NCI-H1436 (cell line): ENCODE results near the gene ZC3H12C.
"Not testable (repeated sequence)": the region's sequence is repeated elsewhere in the genome, so short reads cannot be mapped to it uniquely, and the experiment has no call there.

Experiments used
- DNase-seq: peaks from one replicate; lab custom pipeline; 2025; lab: John Stamatoyannopoulos, UW

Gene ZC3H12C

DNA sequence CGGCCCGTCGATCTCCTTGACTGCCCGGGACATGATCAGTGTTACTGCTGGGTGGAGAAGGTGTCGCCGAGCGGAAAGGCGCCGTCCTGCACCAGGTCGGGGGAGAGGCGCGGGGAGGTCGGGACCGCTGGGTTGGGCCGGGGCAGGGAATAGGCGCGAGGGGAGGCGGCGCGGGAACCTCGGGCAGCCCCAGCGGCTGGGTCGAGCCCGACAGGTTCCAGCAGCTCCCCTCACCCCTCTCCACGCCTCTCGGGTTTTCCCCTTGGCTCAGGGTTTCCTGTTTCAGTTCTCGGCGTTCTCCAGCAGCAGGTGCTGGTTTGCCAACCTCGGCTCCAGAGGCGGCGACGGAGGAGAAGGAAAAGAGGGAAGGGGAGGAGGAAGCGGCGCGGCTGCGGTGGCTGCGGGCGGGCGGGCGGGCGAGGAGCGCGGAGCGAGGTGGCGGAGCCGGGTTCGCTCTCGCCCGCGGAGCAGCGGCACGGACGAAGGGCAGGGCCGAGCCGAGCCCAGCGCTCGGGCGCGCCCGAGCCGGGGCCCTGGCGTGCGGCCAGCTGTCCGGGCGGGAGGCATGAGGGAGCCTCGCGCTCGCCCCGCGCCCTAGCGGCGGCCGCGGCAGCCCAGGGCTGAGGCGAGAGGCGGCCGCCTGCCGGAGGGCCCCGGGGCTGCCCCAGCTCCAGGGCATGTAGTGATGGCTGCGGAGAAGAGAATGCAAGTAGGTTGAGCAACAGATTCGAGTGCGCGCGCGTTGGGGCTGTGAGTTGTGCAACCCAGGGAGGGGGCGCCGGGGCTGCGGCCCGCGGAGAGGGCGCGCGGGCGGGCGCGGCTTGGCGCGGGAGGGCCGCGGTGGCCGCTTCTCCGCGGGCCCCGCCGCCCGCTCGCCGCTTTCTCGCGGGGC is at the start of gene ZC3H12C:
TSS of gene ZC3H12C (plus strand) at position 878 of the 892 bp plus-strand sequence. CDS start 20 bp downstream, outside the sequence.
- peak; percentile 75 for DNase-seq

DNA sequence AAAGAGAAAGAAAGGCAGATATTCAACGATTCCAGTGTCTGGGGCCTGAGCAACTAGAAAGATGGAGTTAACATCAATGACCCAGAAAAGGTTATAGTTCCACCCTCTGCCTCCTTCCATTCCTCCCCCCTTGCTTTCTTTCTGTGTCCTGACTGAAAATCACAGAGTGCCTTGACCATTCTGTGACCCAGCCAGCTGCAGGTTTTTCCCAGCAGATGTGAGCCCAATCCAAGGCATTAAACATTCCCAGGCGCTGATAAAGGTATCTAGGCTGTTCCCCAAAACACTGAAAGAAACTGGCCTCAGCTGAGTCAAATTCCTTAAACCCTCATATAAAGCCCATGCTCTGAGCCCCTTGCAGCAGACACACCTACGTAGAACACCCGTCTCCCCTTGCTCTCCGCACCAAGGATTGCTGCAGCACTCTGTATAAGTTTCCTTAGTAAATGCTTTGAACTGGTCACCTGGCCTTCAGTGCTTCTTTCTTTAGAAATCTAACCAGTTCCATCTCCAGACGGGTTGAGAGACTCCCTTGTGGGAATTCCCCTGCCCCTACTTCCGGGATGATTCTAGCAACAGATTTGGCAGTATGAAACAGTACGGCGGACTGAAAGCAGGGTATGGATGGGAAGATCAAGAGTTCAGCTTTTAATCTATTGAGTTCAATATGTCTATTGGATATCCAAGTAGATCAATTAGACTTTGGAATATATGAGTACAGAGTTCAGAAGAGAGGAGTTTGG is 48.8 kb upstream of the ZC3H12C start:
- DNase-seq, result no peak

DNA sequence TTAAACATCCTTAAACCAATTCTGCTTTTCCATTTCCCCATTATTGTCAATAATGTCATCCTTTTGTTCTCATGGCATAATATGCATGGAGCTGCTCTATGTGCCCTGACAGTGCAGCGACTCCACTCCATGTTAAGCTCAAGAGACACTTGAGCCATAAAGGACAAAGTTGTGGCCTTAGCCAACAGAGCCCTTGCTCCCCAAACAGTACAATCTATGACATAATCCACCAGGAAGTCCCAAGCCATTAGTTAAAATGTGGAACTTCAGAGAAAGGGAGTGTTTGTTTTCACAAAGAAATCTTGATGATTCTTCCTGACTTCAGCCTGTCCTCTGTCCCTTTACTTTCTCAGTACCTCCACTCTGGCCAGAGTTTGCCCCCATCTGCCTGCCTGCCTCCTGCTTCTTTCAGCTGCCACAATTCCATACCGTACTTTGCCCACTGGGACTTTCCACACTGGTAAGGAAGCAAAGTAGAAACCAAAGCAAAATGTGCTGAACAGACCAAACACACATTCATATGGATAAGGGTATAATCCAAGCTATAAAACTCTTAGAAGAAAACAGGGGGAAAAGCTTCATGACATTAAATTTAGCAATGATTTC is 46.3 kb upstream of the ZC3H12C start:
- no peak for DNase-seq

DNA sequence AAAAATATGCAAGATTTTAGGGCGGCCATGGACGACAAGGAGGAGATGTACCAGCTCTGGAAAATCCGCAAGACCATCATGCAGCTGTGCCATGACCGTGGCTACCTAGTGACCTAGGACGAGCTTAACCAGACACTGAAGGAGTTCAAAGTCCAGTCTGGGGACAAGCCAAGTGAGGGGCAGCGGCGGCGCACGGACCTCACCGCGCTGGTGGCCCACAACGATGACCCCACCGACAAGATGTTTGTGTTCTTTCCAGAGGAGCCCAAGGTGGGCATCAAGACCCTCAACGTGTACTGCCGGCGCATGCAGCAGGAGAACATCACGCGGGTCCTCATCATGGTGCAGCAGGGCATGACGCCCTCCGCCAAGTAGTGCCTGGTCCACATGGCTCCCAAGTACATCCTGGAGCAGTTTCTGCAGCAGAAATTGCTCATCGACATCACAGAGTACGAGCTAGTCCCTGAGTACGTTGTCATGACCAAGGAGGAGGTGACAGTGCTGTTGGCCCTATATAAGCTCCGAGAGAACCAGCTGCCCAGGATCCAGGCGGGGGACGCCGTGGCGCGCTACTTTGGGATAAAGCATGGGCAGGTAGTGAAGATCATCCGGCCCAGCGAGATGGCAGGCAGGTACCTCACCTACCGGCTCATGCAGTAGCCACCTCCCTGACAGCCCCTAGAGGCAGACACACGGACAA is 43.5 kb upstream of the ZC3H12C start:
- DNase-seq, result no peak

DNA sequence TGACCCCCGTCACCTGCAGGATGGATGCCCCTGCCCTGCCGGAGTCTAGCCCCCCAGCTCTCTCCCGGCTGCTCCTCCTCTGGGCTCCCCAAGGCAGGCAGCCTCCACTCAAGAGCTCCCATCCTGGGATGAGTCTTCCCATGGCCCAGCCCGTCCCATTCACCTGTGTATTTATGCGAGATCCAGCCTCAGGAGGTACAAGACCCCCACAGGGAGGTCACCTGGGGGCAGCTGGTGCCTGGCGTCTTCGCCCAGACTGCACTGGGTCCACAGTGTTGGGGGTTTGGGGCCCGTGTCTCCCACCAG is 43.0 kb upstream of the ZC3H12C start:
- DNase-seq, result no peak

DNA sequence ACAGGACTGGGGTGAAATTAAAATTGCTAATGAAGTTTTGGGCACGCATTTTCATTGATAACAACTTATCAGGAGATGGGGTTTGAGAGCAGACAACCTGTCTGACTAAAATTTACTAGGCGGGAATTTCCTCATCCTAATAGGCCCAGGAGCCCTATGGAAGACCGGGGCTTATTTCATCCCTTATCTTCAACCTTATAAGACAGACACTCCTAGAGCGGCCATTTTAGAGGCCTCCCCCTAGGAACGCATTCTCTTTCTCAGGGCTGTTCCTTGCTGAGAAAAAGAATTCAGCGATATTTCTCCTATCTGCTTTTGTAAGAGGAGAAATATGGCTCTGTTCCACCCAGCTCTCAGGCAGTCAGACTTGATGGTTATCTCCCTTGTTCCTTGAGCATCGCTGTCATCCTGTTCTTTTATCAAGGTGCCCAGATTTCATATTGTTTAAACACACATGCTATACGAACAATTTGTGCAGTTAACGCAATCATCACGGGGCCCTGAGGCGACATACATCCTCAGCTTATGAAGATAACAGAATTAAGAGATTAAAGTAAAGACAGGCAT is 39.3 kb upstream of the ZC3H12C start:
- DNase-seq, result no peak

DNA sequence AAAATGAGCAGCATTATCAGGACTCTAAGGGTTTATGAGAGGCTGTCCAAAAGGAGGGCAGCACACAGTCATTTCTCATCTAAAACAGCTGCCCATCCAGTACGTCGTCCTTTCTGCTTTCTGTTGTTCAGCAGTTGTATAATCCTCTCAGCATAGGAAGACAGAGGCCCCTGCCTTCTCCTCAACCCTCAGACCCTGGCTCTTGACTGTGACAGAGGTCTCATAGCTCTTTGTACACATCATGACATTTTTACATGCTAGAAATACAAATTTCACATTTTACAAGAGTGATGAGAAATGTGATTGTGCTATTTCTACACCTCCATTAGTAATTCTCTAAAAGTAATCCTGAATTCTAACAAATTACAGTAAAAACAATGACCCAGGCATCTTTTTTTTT is 36.2 kb upstream of the ZC3H12C start:
- DNase-seq, result no peak

DNA sequence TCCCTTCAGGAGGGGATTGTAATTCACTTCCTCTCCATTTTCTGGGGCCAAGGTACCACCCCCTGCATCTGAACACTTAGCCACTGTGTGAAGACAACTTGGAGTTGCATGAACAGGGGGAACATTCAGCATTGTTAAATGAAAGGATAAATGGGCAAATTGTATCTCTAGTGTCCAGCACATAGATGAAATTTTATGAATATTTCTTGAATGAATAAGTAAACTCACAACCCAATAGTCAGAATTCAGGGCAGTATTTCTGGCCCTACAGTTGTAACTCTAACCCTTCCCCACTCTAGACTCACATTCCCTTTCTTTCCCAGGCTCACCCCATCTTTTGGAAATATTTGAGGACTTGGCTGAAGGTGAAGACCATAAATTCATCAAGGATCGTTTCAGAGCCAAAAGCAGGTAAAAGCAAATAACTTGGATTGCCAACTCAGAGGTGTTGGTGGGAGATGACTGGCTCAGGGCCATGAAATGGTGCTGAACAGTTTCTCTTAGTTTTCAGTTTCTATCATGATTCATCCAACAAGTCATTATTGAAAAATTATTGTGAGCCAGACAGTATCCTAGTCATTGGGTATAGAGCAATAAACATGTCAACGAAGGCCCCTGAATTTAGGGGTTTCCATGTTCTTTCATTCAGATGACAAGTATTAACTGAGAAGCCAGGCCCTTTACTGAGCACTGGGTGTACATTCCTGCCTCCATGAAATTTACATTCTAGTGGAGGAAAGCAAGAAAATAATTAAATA is 33.3 kb upstream of the ZC3H12C start:
- DNase-seq, result no peak

DNA sequence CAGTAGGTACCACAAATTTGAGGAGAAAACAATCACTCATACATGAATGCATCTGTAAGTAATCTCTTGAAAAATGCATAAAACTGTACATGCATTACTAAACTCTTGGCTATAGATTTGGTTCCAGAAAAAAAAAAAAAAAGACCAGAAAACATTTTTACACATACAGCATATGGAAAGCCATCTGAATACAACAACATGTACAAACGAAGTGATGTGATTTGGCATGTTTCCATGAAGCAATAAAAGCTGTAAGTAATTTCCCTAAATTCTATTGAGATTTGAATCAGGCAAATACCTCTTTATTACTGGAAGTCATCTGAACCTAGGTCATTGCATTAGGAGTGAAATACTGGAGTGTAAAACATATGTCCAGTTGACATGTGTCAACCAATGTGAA is 31.9 kb upstream of the ZC3H12C start:
- DNase-seq, result no peak

DNA sequence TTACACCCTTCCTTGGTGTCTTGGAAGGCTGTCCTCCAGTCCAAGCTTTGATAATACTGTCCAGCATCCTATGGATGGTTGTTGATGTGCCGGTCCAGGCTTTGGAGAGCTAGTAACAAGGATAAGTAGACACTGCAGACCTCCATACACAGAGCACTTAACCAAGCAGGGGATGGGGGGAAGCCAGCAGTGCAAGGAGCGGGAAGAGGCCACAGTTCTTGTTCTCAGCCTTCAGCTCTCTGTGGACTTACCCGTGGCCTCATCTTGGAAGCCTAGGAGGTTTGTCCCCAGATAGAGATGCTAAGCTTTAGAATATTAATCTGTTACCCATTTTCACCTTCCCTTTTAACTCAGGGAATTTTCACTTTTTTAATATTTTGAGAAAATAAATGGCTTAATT is 30.9 kb upstream of the ZC3H12C start:
- no peak for DNase-seq

DNA sequence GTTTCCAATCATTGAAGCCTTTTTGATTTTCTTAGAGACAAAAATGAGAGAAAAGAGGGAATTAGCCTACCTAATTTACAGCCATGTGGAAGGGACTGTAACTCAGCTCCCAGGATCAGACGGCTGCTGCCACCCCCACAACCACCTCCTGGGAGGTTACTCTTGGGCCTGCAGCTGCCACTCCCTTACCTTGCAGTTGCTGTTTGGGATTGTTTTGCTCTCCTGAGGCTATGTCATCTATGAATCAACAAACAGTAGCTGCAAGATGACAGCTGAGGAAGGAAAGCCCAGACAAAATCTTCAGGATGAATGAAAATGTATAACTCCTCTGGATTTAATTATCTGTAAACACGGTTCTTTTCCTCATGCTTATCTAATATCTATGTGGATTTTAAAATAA is 28.0 kb upstream of the ZC3H12C start:
- no peak for DNase-seq

DNA sequence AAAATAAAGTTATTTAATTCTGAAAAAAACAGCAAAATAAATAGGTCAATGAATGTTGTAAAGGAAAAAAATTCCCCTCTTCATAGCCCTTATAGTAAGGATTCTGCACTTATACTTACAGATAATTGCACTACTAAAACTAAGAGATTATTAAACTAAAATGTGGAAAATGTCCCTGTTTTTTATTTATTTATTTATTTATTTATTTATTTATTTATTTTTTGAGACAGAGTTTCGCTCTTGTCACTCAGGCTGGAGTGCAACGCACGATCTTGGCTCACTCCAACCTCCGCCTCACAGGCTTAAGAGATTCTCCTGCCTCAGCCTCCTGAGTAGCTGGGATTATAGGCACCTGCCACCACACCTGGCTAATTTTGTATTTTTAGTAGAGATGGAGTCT is 25.2 kb upstream of the ZC3H12C start:
- DNase-seq, result not testable (repeated sequence)

DNA sequence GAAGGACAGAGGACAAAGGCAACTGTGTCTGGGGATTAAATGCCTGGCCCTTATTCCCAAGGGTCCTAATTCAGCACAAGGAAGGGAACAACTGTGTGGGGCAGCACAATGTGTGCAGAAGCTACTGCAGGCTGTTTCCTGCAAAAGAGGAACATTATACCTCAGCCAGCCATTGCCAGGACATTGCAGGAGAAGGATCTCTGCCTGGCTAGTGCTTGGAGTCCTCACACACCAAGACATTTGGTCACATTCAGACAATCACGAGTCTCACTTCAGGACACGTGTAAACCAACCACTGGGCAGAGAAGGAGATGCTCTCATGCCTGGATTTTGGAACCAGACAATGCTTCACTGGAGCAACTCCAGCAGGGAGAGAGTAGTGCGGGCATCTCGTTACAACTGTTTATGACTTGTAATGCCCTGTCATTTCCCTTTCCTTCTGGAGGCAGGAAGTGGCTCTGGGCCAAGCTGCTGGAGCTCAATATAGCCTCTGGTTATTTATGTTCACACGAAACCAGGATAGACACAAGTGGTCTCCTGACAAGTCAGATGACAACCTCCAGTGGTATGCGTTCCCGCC is 23.9 kb upstream of the ZC3H12C start:
- no peak for DNase-seq

DNA sequence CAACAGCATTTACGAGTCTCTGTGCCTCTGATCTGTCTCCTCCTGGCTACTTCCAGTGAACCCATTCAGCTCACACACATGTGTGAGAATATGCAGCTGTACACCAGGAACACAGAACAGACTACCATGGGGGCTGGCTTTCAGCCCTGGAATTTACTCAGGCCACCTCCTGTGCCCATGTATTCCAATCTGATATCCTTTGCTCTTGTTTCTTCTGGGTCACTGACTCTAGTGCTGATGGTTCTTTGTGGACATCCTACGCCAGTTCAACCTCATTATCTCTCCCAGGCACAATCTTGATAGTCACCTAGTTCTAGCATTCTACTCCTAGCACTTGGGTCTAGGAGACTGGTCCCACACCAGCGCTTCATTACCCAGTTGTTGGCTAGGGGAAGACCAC is 23.0 kb upstream of the ZC3H12C start:
- DNase-seq, result no peak

DNA sequence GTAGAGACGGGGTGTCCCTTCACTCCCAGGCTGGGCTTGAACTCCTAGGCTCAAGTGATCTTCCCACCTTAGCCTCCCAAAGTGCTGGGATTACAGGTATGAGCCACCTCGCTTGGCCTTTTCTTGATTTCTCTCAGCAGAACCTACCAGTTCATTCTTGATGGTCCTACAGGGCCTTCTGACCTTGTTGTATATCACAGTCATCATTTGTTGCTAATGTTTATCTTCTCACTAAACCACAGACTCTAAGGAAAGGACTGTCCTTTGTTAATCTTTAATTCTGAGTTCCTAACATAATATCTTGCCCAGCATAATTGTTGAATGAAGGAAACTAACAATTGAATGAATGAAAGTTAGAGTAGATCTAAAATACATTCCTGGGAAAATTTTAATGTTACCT is 22.0 kb upstream of the ZC3H12C start:
- no peak for DNase-seq

DNA sequence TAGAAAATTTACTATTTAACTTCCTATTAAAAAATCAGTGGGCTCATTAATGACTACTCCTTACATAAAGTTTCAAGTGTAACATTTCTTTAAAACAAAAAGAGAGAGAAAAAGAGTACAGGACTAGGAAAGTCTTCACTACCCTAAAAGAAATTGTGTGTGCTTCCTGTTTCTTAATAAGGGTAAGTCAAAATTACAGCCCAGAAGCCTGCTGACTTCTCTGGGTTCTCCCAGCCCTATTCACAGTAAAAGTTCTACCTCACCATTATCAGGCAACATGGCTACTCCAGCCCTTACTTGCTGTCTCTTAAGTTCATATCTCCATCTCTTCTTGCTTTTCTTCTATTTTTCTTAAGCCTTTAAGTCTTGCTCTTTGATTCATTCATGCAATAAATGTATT is 20.3 kb upstream of the ZC3H12C start:
- DNase-seq, result no peak

DNA sequence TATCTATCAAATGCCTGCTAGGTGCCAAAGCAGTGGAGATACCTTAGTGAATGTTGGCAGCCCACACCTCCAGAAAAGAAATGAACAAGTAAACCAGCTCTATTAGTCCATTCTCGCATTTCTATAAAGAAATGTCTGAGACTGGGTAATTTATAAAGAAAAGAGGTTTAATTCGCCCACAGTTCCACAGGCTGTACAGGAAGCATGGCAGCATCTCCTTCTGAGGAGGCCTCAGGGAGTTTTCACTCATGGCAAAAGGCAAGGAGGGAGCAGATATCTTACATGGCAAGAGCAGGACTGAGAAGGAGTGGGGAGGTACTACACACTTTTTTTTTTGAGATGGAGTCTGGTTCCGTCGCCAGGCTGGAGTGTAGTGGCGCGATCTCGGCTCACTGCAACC is 18.7 kb upstream of the ZC3H12C start:
- DNase-seq, result no peak

DNA sequence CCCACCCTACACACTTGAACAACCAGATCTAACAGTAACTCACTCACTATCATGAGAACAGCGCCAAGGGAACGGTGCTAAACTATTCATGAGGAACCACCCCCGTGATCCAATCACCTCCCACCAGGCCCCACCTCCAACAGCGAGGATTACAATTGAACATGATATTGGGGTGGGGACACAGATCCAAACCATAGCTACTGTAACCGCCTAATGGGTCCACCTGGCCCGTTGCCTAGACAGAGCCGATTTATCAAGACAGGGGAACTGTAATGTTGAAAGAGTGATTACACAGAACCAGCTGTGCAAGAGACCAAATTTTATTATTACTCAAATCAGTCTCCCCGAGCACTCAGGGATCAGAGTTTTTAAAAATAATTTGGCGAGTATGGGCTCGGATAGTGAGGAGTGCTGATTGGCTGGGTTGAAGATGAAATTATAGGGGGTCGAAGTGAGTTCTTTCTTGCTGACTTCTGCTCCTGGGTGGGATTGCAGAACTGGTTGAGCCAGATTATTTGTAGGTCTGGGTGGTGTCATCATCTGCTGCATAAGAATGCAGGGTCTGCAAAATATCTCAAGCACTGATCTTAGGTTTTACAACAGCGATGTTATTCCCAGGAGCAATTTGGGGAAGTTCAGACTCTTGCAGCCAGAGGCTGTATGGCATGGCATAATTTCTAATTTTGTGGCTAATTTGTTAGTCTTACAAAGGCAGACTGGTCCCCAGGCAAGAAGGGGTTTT is 17.9 kb upstream of the ZC3H12C start:
- no peak for DNase-seq

DNA sequence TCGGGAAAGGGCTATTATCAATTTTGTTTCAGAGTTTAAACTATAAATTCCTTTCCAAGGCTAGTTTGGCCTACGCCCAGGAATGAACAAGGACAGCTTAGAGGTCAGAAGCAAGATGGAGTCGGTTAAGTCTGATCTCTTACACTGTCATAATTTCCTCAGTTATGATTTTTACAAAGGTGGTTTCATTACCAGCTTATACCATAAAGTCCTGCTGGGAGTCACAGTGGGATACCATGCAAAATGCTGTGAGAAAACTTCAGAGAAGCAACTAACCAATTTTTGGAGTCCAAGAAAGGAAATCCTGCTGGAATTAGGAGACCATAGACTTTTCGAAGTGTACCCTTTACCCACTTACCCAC is 17.4 kb upstream of the ZC3H12C start:
- DNase-seq, result no peak

DNA sequence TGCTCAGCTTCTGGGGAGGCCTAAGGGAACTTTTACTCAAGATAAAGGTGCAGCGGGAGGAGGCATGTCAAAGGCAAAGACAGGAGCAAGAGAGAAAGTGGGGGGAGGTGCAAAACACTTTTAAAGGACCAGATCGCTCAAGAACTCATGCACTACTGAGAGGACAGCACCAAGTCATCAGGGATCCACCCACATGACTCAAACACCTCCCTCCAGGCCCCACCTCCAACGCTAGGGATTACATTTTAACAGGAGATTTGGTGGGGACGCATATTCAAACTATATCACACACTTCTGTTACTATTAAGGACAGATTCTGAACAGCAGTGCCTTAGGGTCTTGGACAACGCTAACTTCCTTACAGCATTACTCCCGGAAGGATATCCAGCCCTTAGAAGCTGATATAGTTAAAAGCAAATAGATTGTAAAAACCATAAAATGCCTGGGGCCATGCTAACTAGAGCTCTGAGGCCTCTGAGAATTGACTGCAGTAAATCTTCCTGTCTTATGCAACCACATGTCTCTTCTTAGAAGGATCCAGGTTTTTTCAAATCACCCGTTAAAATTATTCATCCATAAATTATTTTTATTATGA is 16.7 kb upstream of the ZC3H12C start:
- DNase-seq, result no peak
